ENCODE measurements around the gene IL2RG. TPM values are rescaled to one million over a fixed set of nuclear protein-coding genes. Genes with fewer than 3 reads are reported as not detected.

The IL2RG gene
- 0.08 to 0.31 TPM (median 0.13 TPM) in 4 of 5 replicates, not detected in the other for total RNA-seq (2022; extraction: Qiagen RNA extraction; ENCODE audit: low read depth)

GRCh38 chrX:71111141-71111843 is at the start of gene IL2RG:
TSS of gene IL2RG (minus strand) at chrX:71111577. CDS start at chrX:71111539, 38 bp downstream.

GRCh38 chrX:71144651-71145050 is 33.3 kb upstream of the IL2RG start, which contains the start of gene NLGN3:
TSS of gene NLGN3 (plus strand) at chrX:71144841. CDS start at chrX:71147750, 2,909 bp downstream.

GRCh38 chrX:71118032-71118984 is 6.9 kb upstream of the IL2RG start, which contains the start of gene MED12:
TSS of gene MED12 (plus strand) at chrX:71118596. CDS start at chrX:71118755, 159 bp downstream.

GRCh38 chrX:71106427-71106826 is 5.0 kb downstream of the IL2RG start, which contains the start of gene CXorf65:
TSS of gene CXorf65 (minus strand) at chrX:71106740. CDS start at chrX:71106556, 184 bp downstream.

GRCh38 chrX:71095555-71095980 is 15.8 kb downstream of the IL2RG start, which contains the start of gene FOXO4:
TSS of gene FOXO4 (plus strand) at chrX:71095851. CDS start at chrX:71096529, 678 bp downstream.

GRCh38 chrX:71068044-71068918 is 43.1 kb downstream of the IL2RG start, which contains the start of gene SNX12:
TSS of gene SNX12 (minus strand) at chrX:71068334. CDS start at chrX:71068306, 28 bp downstream.

Other genes with a start within 250 kb of the IL2RG start
- not detected in 5 replicates for gene TEX11, start 202.9 kb downstream of the IL2RG start, total RNA-seq (2022; extraction: Qiagen RNA extraction; ENCODE audit: low read depth)
- gene SLC7A3, start 180.5 kb downstream of the IL2RG start, total RNA-seq (2022; extraction: Qiagen RNA extraction; ENCODE audit: low read depth), result not detected in 5 replicates
- 72.2 to 77.2 TPM (median 74.3 TPM) in 5 replicates for gene SNX12, start 43.2 kb downstream of the IL2RG start, total RNA-seq (2022; extraction: Qiagen RNA extraction; ENCODE audit: low read depth)
- gene FOXO4, start 15.7 kb downstream of the IL2RG start, total RNA-seq (2022; extraction: Qiagen RNA extraction; ENCODE audit: low read depth), result 1.3 to 1.8 TPM (median 1.7 TPM) in 5 replicates
- not detected in 5 replicates for gene CXorf65, start 4.8 kb downstream of the IL2RG start, total RNA-seq (2022; extraction: Qiagen RNA extraction; ENCODE audit: low read depth)
- 10.8 to 14.1 TPM (median 11.6 TPM) in 5 replicates for gene MED12, start 7.0 kb upstream of the IL2RG start, total RNA-seq (2022; extraction: Qiagen RNA extraction; ENCODE audit: low read depth)
- 0.86 to 1.4 TPM (median 1.0 TPM) in 5 replicates for gene NLGN3, start 33.3 kb upstream of the IL2RG start, total RNA-seq (2022; extraction: Qiagen RNA extraction; ENCODE audit: low read depth)
- gene GJB1, start 111.6 kb upstream of the IL2RG start, total RNA-seq (2022; extraction: Qiagen RNA extraction; ENCODE audit: low read depth), result 0.08 TPM in 3 of 5 replicates, not detected in the others
- 10.9 to 14.2 TPM (median 12.7 TPM) in 5 replicates for gene ZMYM3, start 142.6 kb upstream of the IL2RG start, total RNA-seq (2022; extraction: Qiagen RNA extraction; ENCODE audit: low read depth)
- 345 to 435 TPM (median 380 TPM) in 5 replicates for gene NONO, start 172.1 kb upstream of the IL2RG start, total RNA-seq (2022; extraction: Qiagen RNA extraction; ENCODE audit: low read depth)
- gene ITGB1BP2, start 190.2 kb upstream of the IL2RG start, total RNA-seq (2022; extraction: Qiagen RNA extraction; ENCODE audit: low read depth), result 0.87 to 1.2 TPM (median 1.0 TPM) in 5 replicates